22Rv1 (cell line): ENCODE results near the gene ELMO3.

Experiments
- CTCF ChIP-seq: fragments of 450-650 bp; IDR thresholded peaks from 2 replicates; pipeline ENCODE4 v1.5.1; 2017; ENCODE audit warnings: mild to moderate bottlenecking
- ZFX ChIP-seq: fragments of 450-650 bp; IDR thresholded peaks from 2 replicates; pipeline ENCODE4 v1.6.1; 2017; ENCODE audit warnings: antibody characterized with exemption, borderline replicate concordance

- no peak for TF ChIP-seq CTCF
- TF ChIP-seq ZFX, result no peak
These were observed 34.3 kb upstream of the ELMO3 start, which contains the start of gene HSF4 for GRCh38 chr16:67164599-67165061.
